ENCODE measurements around the gene CD22.
"Not testable (repeated sequence)": the region's sequence is repeated elsewhere in the genome, so short reads cannot be mapped to it uniquely, and the experiment has no call there.

CD22 gene

DNA sequence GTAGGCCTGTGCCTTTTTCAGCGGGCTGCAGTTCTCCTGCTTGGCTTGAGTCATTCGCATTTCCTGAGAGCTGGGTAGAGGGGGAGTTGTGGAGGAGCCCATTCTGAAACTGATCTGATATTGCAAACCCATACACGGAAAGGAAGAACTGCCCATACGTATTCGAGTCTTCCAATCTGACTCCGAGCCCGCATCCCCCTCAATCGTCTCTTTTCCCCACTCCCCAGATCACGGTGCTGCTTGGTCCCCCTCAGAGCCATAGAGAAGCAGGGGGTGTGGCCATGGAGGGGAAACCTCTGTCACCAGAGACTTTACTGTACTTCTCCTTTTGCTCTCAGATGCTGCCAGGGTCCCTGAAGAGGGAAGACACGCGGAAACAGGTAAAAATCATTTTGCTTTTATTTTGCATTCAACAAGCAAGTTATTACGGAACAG, at the start of gene CD22:
Gene CD22 (plus strand): TSS at position 337 of the 435 bp plus-strand sequence. CDS start 2,854 bp downstream, outside the sequence.
- DNase-seq, result no peak

DNA sequence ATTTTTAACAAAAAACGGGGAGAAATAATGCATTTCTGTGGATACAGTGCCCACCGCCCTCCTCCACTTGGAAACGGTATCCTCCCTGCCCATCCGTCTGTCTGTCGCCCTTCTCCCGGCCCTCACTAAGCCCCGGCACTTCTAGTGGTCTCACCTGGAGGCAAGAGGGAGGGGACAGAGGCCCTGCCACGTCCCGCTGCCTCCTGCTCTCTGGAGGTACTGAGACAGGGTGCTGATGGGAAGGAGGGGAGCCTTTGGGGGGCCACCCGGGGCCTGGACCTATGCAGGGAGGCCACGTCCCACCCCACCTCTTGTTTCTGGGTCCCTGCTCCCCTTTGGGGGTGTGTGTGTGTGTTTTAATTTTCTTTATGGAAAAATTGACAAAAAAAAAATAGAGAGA, 49.6 kb upstream of the CD22 start:
- DNase-seq, result no peak

DNA sequence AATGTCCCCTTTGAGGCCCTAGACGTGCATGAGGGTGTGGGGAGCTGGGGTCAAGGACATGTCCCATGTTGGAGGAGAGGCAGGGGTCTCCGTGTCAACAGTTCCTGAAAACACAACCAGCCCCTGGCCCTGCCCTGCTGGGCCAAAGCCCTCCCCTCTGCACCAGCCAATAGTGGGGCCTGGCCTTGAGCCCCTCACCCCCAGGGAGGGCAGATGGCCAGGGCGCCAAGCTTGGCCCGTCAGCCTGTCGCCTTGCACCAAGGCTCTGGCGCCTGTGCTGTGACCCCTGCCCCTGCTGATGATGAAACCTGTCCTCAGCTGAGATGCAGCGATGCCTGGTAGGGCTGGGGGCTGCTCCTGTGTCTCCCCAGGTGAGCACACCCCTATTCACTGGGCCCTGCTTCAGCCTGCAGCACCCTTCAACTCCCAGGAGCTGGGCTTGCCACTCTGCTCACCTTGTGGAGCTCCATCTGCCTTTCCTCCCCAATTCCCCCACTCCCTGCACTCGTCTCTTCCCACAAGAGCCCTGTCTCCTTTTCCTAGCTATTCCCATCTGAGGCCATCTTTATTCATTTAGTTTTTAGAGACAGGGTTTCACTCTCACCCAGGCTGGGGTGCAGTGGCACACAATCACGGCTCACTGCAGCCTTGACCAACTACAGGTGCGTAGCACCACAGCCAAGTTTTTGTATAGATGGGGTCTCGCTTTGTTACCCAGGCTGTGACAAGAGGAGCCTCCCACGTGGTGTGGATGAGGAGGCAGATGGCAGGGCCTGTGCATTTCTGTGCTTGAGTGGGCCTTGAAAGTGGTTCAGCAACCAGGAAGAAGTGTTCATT, 48.8 kb upstream of the CD22 start:
- DNase-seq, result no peak

DNA sequence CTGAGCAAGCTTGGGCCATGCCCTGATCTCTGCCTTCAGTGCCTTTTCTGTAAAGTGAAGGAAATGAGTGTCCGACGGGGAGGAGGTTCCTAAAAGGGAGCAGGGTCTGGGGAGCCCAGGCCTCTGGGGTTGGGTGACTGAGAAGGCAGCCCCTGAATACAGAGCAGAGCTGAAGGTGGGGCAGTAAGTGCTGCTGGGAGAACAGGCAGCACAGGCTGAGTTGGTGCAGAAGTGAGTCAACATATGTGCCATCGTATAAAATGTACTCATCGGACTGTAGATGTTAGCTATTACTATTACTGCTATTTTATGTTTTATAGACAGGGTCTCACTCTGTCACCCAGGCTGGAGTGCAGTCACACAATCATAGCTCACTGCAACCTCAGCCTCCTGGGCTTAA, 47.7 kb upstream of the CD22 start:
- no peak for DNase-seq

- no peak for DNase-seq
Measured at GRCh38 chr19:35284153-35285094, 44.6 kb upstream of the CD22 start.

DNA sequence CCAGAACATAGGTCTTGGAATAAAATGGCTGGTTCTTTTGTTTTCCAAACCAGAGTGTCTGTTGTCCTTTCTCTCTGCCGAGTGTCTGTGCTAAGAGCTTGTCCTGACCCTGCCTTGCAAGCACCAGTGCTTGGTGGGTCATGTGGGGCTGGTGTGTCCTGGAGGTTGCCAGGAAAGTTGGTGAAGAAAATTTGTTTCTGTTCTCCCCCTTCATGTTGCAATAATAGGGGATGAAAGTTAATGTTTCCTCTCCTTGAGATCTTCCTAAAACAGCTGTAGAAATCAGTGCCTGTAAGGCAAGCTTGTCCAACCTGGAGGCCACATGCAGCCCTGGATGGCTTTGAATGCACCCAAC, 43.9 kb upstream of the CD22 start:
- no peak for DNase-seq

- DNase-seq, result not testable (repeated sequence)
Measured at GRCh38 chr19:35285465-35285864, 43.5 kb upstream of the CD22 start.

DNA sequence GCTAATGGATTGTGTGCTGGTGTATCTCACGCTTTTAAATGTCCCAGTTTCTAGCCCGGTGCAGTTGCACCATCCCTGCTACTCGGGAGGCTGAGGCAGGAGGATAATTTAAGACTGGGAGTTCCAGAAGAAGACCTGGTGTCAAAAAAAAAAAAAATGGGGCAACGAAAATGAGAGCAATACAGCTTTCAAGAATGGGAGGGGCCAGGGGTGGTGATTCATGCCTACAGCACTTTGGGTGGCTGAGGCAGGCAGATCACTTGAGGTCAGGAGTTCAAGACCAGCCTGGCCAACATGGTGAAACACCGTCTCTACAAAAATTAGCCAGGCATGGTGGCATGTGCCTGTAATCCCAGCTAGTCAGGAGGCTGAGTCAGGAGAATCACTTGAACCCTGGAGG, 42.9 kb upstream of the CD22 start:
- not testable (repeated sequence) for DNase-seq

- DNase-seq, result no peak
Measured at GRCh38 chr19:35287713-35288112, 41.3 kb upstream of the CD22 start.

DNA sequence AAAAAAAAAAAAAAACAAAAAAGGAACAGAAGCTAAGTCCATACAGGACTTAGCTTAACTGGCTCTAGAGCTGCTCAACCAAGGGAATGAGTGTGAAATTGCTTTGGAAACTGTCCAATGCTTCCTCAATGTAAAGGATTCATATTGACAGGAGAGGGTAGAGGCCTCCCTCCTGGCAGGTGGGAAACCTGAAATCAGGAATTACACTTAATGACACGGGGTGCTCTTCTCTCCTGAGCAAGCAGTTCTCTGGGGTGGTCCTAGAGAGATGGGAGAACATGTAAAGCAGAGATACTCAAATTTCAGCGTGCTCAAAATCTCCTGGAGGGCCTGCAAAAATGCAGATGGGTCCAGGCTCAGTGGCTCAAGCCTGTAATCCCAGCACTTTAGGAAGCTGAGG, 40.7 kb upstream of the CD22 start:
- DNase-seq, result no peak

DNA sequence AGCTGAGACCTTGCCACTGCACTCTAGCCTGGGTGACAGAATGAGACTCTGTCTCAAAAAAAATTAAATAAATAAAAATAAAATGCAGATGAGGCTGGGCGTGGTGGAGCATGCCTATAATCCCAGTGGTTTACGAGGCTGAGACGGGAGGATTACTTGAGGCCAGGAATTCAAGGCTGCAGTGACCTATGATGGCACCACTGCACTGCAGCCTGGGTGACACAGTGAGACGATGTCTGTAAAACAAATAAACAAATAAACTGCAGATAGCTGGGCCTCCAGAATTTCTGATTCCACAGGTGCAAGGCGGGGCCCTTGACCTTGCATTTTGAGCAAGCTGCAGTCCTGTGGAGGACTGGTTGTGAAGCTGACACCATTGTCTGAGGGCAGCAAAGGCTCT, 40.1 kb upstream of the CD22 start:
- no peak for DNase-seq

DNA sequence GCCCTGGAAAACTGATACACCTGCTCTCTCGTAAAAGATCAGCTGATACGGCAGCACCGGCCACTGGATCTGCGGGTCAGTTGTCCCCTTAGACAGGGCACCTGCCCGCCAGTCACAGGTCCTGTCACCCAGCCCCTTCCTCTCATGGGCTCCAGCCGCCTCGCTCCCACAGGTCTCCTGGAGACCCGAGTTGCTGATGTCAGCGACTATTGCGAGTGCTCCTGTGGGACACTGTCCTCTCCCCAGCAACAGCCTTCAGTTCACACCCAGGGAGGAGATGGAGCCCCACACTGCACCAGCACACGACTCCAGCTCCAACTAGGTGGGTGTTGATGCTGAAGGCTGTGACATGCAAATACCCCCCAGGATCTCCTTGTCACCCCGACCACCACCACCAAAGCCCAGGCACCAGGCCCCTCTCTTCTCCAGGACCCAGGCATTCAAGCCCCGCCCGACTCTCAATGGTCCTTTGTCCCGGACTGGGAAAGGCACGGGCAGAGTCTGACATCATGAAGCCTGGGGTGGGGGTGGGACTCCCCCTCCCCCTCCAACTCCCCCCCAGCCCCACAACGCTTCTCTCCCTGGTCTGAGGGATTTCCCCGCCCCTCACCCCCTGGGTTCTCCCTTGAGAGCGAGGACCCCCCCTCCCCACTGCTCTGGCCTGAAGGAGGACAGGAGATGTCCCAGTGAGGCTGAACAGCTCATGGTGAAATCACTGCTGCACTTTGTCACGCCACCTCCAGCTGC, 38.4 kb upstream of the CD22 start:
- DNase-seq, result no peak

DNA sequence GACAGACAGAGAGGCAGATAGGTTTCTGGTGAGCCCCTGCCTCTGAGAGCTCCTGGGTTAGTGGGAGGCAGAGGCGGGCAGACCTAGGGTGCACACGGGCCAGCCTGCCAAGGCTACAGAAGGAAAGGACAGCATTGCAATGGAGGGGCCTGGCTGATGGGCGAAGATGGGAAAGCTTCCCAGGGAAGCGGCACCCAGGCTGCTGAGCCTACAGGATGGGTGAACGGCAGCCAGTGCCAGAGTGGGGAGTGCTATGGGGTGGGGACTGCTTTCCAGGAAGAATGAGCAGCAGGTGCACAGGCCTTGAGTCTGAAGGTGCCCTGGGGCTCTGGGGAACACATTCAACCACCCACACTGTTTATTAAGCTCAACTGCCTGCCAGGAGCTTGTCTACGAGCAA, 37.7 kb upstream of the CD22 start:
- DNase-seq, result no peak

- no peak for DNase-seq
Measured at GRCh38 chr19:35291916-35292315, 37.1 kb upstream of the CD22 start, which contains the start of gene MAG. Gene MAG, plus strand, starts transcription at chr19:35292161. Its CDS starts 3,248 bp downstream, at chr19:35295409.

DNA sequence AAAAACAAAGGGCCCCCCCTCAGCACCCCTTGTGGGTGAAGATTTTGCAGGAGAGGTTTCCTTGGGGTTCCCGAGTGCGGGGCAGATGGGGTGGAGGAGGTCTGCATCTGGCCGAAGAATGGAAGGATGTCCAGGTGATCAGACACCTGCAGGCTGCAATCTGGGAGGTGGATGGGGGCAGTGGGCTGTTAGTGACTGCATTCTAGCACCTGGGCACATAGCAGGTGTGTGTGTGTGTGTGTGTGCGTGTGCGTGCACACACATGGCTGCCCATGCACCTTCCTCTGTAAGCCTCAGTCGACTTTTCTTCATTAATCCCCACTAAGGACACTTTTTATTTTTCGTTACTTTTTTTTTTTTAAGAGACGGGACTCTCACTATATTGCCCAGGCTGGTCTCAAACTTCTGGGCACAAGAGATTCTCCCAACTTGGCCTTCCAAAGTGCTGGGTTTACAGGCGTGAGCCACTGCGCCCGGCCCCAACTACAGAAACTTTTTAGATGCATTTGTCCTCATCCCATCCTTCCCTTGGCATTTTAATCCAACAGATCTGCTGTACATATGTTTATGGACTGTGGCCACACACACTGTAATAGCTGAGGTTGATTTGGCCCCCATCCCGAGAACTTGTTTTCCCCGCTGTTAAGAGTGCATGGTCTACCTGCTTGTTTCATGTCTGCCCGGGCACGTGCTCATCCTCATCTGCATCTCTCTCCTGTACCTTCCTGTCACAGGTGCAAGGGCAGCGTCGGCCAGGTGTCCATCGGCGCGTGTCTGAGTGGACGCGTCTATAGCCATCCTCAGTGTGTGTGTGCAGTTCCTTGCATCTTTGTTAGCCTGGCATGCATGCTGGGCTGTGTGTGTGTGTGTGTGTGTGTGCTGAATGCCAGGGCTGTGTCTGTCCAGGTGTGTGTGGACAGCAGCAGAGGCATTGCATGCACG, 36.3 kb upstream of the CD22 start:
- no peak for DNase-seq

GRCh38 chr19:35293363-35293739, 35.6 kb upstream of the CD22 start:
- no peak for DNase-seq

DNA sequence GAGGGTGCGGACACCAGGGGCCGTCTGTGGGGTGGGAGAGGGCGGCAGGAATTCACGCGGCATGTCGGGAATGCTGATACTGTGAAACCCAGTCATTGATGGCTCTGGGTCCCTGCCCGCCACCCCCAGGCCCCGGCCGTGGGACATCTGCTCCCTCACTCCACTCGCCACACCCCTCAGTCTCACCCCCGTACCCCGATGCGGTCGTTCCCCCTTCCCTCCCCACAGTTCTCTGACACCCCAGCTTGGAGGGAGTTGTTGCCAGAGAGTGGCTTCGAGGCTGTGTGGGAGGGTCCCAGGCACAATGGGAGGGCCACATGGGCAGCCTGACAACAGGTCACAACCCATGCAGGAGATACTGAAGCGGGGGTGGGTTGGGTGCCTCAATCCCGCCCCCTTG, 35.2 kb upstream of the CD22 start:
- DNase-seq, result no peak

DNA sequence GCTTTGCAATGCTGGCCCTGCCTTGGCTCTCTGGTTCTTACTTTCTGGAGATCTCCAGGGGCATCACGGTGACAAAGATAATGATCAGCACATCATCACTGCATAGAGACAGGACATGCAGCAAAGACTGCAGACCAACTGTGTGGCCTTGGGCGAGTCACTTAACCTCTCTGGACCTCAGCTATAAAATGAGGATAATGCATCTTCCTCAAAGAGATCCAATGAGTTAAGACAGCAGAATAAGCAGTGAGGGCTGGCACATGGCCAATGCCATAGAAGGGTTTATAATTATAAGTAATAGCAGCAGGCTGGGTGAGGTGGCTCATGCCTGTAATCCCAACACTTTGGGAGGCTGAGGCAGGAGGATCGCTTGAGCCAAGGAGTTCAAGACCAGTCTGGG, 34.7 kb upstream of the CD22 start:
- no peak for DNase-seq

DNA sequence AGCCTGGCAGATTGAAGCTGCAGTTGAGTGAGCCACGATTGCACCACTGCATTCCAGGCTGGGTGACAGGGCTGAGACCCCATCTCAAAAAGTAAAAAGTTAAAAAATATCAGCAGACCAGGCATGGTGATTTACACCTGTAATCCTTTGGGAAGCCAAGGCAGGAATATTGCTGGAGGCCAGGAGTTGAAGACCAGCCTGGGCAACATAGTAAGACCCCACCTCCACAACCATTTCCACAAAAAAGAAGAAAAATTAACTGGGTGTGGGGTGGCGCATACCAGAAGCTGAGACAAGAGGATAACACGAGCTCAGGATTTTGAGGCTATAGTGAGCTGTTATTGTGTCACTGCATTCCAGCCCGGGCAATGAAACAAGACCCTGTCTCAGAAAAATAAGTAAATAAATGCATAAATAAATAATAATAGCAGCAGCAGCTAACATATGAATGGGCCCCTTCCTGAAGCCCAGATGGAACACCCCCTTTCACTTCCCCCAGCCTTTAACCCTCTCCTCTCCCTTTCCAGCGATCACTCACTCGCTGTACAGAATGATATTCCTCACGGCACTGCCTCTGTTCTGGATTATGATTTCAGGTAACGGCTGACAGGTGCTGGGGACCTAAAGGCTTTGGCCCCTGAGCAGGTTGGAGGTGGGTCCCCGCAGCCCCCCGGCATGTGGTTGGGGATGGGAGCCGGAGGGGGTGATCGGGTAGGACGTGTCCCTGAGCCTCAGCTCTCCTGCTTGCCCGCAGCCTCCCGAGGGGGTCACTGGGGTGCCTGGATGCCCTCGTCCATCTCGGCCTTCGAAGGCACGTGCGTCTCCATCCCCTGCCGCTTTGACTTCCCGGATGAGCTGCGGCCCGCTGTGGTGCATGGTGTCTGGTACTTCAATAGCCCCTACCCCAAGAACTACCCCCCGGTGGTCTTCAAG, 33.9 kb upstream of the CD22 start:
- DNase-seq, result no peak

DNA sequence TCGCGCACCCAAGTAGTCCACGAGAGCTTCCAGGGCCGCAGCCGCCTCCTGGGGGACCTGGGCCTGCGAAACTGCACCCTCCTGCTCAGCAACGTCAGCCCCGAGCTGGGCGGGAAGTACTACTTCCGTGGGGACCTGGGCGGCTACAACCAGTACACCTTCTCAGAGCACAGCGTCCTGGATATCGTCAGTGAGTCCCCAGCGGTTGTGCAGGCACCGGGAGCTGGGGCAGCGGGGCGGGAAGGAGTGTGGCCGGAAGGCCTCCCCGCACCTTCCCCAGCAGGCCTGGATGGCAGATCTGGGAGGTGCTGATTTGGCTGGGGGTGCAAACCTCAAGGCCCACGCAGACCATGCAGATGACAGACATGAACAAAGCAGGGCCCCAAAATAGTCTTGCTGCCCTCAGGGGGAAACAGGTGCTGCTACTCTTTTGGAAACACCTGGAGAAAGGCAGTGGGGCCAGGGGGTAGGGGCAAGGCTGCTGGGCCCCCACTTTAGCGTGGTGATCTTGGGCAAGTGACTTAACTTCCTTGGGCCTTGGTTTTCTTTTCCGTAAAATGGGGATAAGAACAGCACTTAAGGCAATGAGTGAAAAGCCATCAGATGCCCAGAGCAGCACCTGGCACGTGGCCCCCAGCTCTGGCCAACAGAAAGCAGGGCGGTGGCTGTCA, 33.1 kb upstream of the CD22 start:
- no peak for DNase-seq
